Measurements from ENCODE around the gene UCKL1.
A peak's percentile ranks its signal among the peaks of the same experiment; 100 is the strongest.

The UCKL1 gene

GRCh38 chr20:63896264-63897105 is 59.7 kb downstream of the UCKL1 start:
- Histone ChIP-seq H3K4me1 (ENCODE audit: insufficient read depth, poor library complexity, severe bottlenecking) (peaks cover 13% of the 10 kb centered on the region), H3K4me3 (ENCODE audit: severe bottlenecking) (peak overlapping the region; percentile 38), H3K27me3 (ENCODE audit: insufficient read depth, poor library complexity, severe bottlenecking) (no peaks in the 10 kb centered on the region), H3K36me3 (ENCODE audit: low read depth) (peaks cover 44% of the 10 kb centered on the region), H3K9me3 (ENCODE audit: severe bottlenecking) (no peaks in the 10 kb centered on the region), H3K27ac (ENCODE audit: poor library complexity, severe bottlenecking) (peak overlapping the region; percentile 82)
- TF ChIP-seq, protein P1, sequence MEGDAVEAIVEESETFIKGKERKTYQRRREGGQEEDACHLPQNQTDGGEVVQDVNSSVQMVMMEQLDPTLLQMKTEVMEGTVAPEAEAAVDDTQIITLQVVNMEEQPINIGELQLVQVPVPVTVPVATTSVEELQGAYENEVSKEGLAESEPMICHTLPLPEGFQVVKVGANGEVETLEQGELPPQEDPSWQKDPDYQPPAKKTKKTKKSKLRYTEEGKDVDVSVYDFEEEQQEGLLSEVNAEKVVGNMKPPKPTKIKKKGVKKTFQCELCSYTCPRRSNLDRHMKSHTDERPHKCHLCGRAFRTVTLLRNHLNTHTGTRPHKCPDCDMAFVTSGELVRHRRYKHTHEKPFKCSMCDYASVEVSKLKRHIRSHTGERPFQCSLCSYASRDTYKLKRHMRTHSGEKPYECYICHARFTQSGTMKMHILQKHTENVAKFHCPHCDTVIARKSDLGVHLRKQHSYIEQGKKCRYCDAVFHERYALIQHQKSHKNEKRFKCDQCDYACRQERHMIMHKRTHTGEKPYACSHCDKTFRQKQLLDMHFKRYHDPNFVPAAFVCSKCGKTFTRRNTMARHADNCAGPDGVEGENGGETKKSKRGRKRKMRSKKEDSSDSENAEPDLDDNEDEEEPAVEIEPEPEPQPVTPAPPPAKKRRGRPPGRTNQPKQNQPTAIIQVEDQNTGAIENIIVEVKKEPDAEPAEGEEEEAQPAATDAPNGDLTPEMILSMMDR (IDR thresholded peaks at IDR 0.05; ENCODE audit: poor library complexity, severe bottlenecking), result no peak
- DNase-seq (ENCODE audit: low spot score), result no peak
- ATAC-seq (ENCODE audit: low read depth), result peak; percentile 31

DNA sequence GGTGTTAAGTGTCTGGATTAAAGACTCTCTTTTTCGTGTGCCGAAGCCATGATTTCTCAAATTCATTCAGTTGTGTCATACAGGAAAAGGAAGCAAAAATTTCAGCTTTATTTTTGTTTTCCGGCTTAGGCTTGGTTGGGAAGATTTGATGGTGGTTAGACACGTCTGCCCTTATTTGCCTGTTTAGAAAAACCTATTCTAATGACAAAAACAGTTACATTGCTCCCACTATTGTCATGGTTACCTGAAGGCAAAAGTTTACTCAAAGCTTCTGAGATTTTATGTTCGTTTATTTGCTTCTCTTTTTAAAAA is 60.3 kb downstream of the UCKL1 start:
- H3K4me1 ChIP-seq (ENCODE audit: insufficient read depth, poor library complexity, severe bottlenecking), result peaks cover 13% of the 10 kb centered on the region
- peak overlapping the region; percentile 38 for H3K4me3 ChIP-seq (ENCODE audit: severe bottlenecking)
- DNase-seq (ENCODE audit: low spot score) (no peak), ATAC-seq (ENCODE audit: low read depth) (no peak)
- H3K9me3 ChIP-seq (ENCODE audit: severe bottlenecking), result no peaks in the 10 kb centered on the region
- no peaks in the 10 kb centered on the region for H3K27me3 ChIP-seq (ENCODE audit: insufficient read depth, poor library complexity, severe bottlenecking)
- peaks cover 44% of the 10 kb centered on the region for H3K36me3 ChIP-seq (ENCODE audit: low read depth)
- H3K27ac ChIP-seq (ENCODE audit: poor library complexity, severe bottlenecking), result peak overlapping the region; percentile 82
- TF ChIP-seq, protein P1 (IDR thresholded peaks at IDR 0.05; ENCODE audit: poor library complexity, severe bottlenecking), result no peak

GRCh38 chr20:63895202-63895951 is 60.8 kb downstream of the UCKL1 start:
- peaks cover 13% of the 10 kb centered on the region for H3K4me1 ChIP-seq (ENCODE audit: insufficient read depth, poor library complexity, severe bottlenecking)
- H3K27me3 ChIP-seq (ENCODE audit: insufficient read depth, poor library complexity, severe bottlenecking), result no peaks in the 10 kb centered on the region
- H3K36me3 ChIP-seq (ENCODE audit: low read depth), result peaks cover 45% of the 10 kb centered on the region
- DNase-seq (ENCODE audit: low spot score), result no peak
- TF ChIP-seq, protein P1 (IDR thresholded peaks at IDR 0.05; ENCODE audit: poor library complexity, severe bottlenecking), result peak; percentile 32
- H3K4me3 ChIP-seq (ENCODE audit: severe bottlenecking), result peak overlapping the region; percentile 38
- H3K27ac ChIP-seq (ENCODE audit: poor library complexity, severe bottlenecking), result peak overlapping the region; percentile 82
- H3K9me3 ChIP-seq (ENCODE audit: severe bottlenecking), result no peaks in the 10 kb centered on the region
- no peak for ATAC-seq (ENCODE audit: low read depth)

GRCh38 chr20:63894358-63895201 is 61.6 kb downstream of the UCKL1 start, which contains the start of gene DNAJC5:
Gene DNAJC5 (plus strand): TSS chr20:63895126. CDS start chr20:63928346, 33,220 bp downstream.
- TF ChIP-seq, protein P1 (IDR thresholded peaks at IDR 0.05; ENCODE audit: poor library complexity, severe bottlenecking), result no peak
- DNase-seq (ENCODE audit: low spot score) (peak; percentile 100), ATAC-seq (ENCODE audit: low read depth) (peak; percentile 79)
- H3K36me3 ChIP-seq (ENCODE audit: low read depth), result peaks cover 53% of the 10 kb centered on the region
- H3K4me1 ChIP-seq (ENCODE audit: insufficient read depth, poor library complexity, severe bottlenecking), result peaks cover 21% of the 10 kb centered on the region
- H3K27ac ChIP-seq (ENCODE audit: poor library complexity, severe bottlenecking), result peak within 1 kb of the TSS; percentile 82
- no peaks in the 10 kb centered on the region for H3K9me3 ChIP-seq (ENCODE audit: severe bottlenecking)
- peak within 1 kb of the TSS; percentile 38 for H3K4me3 ChIP-seq (ENCODE audit: severe bottlenecking)
- no peaks in the 10 kb centered on the region for H3K27me3 ChIP-seq (ENCODE audit: insufficient read depth, poor library complexity, severe bottlenecking)
